HG02571 (cell line): ENCODE results near the gene EXOC4.

Experiments used
- ATAC-seq: cut with Tn5 transposase; IDR thresholded peaks from one replicate; pipeline ENCODE4 v1.9.1; 2021; ENCODE audit warnings: mild to moderate bottlenecking, moderate library complexity; ENCODE audit not compliant: unreplicated experiment

EXOC4 gene

GRCh38 chr7:133812877-133813276 is 560.0 kb downstream of the EXOC4 start:
- ATAC-seq: no peak

DNA sequence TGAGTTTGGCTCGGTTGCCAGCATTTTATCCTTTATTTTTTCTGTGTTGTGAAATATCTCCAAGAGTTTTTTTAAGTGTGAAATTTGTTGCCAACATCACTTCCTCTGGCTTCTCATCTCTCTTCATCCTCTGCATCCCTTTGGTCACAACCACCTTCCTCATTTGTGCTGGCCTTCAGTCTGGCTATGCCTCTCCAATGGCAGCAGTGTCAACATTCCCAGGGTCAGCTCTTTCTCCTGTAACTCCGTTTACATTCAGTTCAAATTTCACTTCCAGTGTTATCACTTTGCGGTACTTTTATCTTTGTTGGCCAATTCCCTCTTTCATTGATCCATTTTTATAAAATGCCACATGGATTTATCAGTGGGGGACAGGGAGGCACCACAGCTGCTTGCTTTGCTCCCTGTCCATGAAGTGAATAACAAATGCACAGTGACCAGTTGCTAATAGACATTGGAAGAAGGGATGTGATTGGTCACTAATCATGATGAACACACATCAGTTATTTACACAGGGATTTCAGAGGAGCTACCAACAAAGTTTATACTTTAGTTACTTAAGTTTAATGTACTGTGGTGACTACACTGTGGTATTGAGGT is 562.8 kb downstream of the EXOC4 start:
- no peak for ATAC-seq

GRCh38 chr7:133819695-133820094 is 566.8 kb downstream of the EXOC4 start:
- ATAC-seq: no peak

DNA sequence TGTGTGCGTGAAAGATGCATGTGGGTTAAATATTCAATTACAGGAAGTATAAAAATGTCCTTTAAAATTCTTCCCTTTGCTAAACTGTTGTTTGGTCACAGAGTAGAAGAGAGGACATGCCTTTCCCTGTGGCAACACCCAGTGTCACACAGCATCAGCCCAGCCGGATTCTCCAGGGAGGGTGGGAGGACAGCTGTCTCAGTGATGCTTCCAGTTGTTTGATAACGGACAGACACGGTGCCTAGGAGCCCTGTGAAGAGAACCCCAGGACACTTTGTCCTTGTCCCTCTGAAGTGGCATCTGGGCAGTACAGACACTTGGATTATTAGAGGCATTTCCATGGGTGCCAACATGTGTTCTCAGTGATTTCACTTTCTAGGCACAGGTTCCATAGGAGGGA is 567.7 kb downstream of the EXOC4 start:
- ATAC-seq: no peak

- ATAC-seq: no peak
Observed at GRCh38 chr7:133821171-133821570, 568.3 kb downstream of the EXOC4 start.

GRCh38 chr7:133822001-133822641 is 569.2 kb downstream of the EXOC4 start:
- no peak for ATAC-seq

GRCh38 chr7:133822868-133823552 is 570.1 kb downstream of the EXOC4 start:
- ATAC-seq: no peak

- no peak for ATAC-seq
Observed at GRCh38 chr7:133824132-133824531, 571.3 kb downstream of the EXOC4 start.

- peak; percentile 62 for ATAC-seq
Observed at GRCh38 chr7:133827707-133828623, 575.1 kb downstream of the EXOC4 start.

DNA sequence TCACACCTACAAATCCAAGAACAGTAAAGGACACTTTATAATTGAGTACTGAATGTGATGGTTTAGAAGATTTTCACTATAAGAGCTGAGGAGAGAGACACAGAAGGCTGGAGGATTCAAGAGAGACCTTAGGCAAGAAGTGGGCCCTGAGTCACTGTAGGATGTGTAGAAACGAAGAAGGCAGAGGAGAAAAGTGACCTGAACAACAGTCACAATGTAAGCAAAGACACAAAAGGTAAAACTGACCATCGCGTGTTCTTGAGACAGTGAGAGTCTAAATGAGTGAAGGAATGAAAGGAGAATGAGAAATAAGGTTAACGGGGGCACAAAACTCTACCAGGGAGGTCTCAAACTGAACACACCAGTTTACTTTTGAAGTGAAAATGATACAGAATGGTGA is 576.0 kb downstream of the EXOC4 start:
- ATAC-seq: no peak

- no peak for ATAC-seq
Observed at GRCh38 chr7:133829336-133829897, 576.5 kb downstream of the EXOC4 start.

DNA sequence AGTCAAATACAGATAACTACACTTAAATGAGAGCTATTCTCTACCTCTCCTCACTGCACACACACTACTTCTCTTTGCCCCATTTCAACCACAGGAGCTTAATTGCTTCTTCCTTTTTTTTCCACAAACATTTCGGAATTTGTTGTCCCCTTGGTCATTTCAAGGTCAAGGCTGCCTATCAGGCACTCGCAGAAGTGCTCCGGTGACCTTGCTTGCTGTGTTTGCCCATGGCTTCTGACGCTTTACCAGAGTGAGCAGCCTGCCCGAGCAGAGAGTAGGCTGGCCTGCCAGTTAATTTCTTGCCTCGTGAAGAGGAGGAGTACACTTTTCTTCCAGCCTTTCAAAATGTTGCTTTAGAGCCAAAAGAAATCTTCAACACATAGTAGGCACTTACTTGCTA is 577.2 kb downstream of the EXOC4 start:
- ATAC-seq: no peak

DNA sequence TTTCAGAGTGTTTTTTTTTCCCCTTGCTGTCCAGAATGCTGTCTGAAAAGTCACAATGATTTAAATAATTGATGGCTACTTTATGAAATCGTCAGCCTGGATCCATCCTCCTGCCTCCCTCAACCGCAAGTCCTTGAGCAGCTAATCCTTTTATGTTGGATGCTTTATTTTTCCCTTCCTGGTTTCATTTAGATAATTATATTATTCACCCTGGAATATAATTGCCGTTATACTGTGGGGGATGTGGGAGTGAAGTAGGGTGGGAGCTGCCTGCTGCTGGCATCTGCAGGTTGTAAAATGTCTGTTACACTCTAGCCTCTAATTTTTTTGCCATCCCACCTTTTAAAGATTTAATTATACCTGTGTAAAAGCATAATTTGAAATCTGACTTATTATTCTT is 583.8 kb downstream of the EXOC4 start:
- no peak for ATAC-seq

- ATAC-seq: no peak
Observed at GRCh38 chr7:133837224-133837623, 584.3 kb downstream of the EXOC4 start.

DNA sequence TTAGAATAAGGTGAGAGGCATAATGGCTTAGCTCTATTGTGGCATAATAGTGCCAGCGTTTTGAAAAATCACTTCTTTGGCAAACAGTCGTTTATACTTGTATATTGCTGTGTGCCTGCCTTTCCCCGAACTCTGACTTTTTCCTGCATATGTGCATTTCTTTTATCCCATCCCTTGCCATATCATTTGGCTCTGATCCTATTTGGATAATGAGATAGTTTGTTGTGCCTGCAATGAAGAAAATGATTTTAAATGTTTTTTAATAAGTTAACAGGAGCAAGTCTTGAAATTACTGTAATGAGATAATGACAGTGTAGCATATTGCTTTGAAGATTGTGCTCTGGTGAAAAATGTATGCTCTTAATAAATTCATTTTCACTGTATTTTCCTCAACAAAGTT is 586.2 kb downstream of the EXOC4 start:
- ATAC-seq: no peak

GRCh38 chr7:133843341-133843740 is 590.5 kb downstream of the EXOC4 start:
- ATAC-seq: no peak

- ATAC-seq: no peak
Observed at GRCh38 chr7:133845005-133845404, 592.1 kb downstream of the EXOC4 start.

DNA sequence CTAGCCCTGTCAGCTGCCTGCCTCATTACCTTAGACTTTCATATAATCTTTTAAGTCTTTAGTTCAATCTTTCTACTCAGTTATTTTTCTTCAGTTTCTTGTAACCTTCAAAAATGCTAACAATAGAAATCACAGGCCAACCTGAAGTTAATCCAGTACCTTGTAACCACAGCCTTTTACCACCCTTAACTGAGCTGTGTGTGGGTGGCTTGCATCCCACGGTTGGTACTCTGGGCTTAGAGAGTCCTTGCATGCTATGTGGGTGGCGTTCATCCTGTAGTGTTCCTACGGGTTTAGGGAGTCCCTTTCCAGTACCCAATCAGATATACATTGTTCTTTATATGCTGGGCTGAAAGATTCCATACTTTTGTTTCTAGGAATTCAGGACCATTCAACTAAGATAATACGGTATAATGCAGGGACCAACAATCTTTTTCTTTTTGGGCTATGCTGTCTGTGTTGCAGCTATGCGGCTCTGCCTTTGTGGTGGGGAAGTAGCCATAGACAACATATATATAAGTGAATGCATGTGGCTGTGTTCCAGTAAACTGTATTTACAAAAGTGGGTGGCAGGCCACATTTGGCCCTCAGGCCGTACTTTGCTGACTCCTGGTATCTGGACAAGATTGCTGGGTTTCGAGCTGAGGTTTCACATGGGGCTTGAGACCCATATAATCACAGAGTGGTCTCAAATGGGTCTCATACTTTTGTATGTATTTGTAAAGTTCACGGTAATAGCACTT is 593.5 kb downstream of the EXOC4 start:
- ATAC-seq: no peak

GRCh38 chr7:133850497-133851280 is 597.8 kb downstream of the EXOC4 start:
- no peak for ATAC-seq

- no peak for ATAC-seq
Observed at GRCh38 chr7:133851411-133851810, 598.5 kb downstream of the EXOC4 start.
